ENCODE data around the gene ADAMTS6. TPM values are rescaled to one million over a fixed set of nuclear protein-coding genes. Genes with fewer than 3 reads are reported as not detected.

The ADAMTS6 gene
- total and polyA plus RNA-seq, 2 experiments from 2014 or later, result 0.78 to 2.0 TPM

- TF ChIP-seq REST (IDR thresholded peaks at IDR 0.05; ENCODE audit: unreplicated experiment), result no peak
- no peak for TF ChIP-seq CREB1 (CRISPR knock-in tag; IDR thresholded peaks at IDR 0.05; ENCODE audit: low read depth)
- TF ChIP-seq ZNF114 (CRISPR knock-in tag; IDR thresholded peaks at IDR 0.05), result no peak
- no peak for TF ChIP-seq EZH2 (IDR thresholded peaks at IDR 0.05; ENCODE audit: low read depth, unreplicated experiment)
Observed at GRCh38 chr5:65203746-65204145, 278.0 kb downstream of the ADAMTS6 start (continued).

GRCh38 chr5:65199993-65200675 lies 281.6 kb downstream of the ADAMTS6 start:
- H3K27me3 ChIP-seq (ENCODE audit: insufficient read depth), result no peaks in the 10 kb centered on the region
- H3K4me3 Mint-ChIP-seq, result no peak overlapping the region
- H2AFZ ChIP-seq, result no peak overlapping the region
- H3K4me2 ChIP-seq, result no peak overlapping the region
- no peaks in the 10 kb centered on the region for H3F3A ChIP-seq (replicated peaks; ENCODE audit: low read depth)
- no peaks in the 10 kb centered on the region for H3K79me2 ChIP-seq (replicated peaks; ENCODE audit: insufficient read depth)
- no peaks in the 10 kb centered on the region for H3K9me3 Mint-ChIP-seq
- ATAC-seq (no peak), DNase-seq (ENCODE audit: low spot score) (no peak)
- H3K36me3 ChIP-seq (ENCODE audit: insufficient read depth), result no peaks in the 10 kb centered on the region
- H3K9me2 ChIP-seq (ENCODE audit: insufficient read depth), result no peaks in the 10 kb centered on the region
- no peaks in the 10 kb centered on the region for H3K4me1 Mint-ChIP-seq
- H3K27ac Mint-ChIP-seq, result no peak overlapping the region
- no peaks in the 10 kb centered on the region for H3K4me1 ChIP-seq (ENCODE audit: insufficient read depth)
- no peak overlapping the region for H3K4me3 ChIP-seq
- H3K36me3 Mint-ChIP-seq (ENCODE audit: low read depth), result no peaks in the 10 kb centered on the region
- no peaks in the 10 kb centered on the region for H3K27me3 Mint-ChIP-seq (ENCODE audit: insufficient read depth, low read depth, poor library complexity)
- H4K20me1 ChIP-seq (replicated peaks; ENCODE audit: insufficient read depth), result no peaks in the 10 kb centered on the region
- H3K27ac ChIP-seq (ENCODE audit: low read depth), result no peak overlapping the region
- TF ChIP-seq CTCF (conservative IDR thresholded peaks at IDR 0.05; ENCODE audit: low read depth in 2 of 2) (no peak), ETS1 (IDR thresholded peaks at IDR 0.05) (no peak), NANOG (IDR thresholded peaks at IDR 0.05; ENCODE audit: borderline replicate concordance) (no peak), ZNF114 (CRISPR knock-in tag; IDR thresholded peaks at IDR 0.05) (no peak), ZNF462 (CRISPR knock-in tag; IDR thresholded peaks at IDR 0.05) (no peak), ZNF331 (CRISPR knock-in tag; IDR thresholded peaks at IDR 0.05; ENCODE audit: low read depth) (no peak), JUNB (IDR thresholded peaks at IDR 0.05; ENCODE audit: unreplicated experiment) (no peak)

Data from GM23338 (cell line).